Forelimb muscle (tissue), 1 donor: ENCODE data around the gene CST9. TPM values are rescaled to one million over a fixed set of nuclear protein-coding genes. Genes with fewer than 3 reads are reported as not detected.
"Not testable (repeated sequence)": the region's sequence is repeated elsewhere in the genome, so short reads cannot be mapped to it uniquely, and the experiment has no call there.

Source experiments
- DNase-seq: peaks from one replicate; pipeline ENCODE4 v3.0.0-alpha.2; 2013; ENCODE audit warnings: low read depth
- polyA plus RNA-seq: library from polyadenylated mRNA; unstranded; fragments of 120-200 nt; gene quantifications from one replicate; pipeline ENCODE4 v1.2.1, GENCODE V29; 2013; ENCODE audit not compliant: insufficient read length

Gene CST9
- polyA plus RNA-seq, 1 donor, result not detected

DNA sequence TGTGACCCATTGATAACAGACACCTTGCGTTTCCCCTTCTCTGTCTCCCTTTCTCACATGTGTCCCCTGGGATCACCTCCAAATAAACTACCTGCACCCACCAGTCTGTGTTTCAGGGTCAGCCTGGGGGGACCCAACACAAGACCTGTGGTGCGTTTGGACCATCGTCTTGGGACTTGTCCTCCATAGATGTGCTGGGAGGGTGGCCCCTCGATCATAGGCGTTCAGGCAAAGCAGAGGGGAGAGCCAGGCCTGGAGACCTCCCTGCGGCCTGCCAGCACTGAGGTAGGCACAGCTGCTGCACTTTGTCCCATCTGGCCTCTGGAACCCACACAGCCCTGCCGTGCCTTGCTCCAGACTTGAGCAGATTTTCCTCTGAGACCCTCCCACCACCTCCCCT, 18.1 kb downstream of the CST9 start:
- DNase-seq, result no peak

DNA sequence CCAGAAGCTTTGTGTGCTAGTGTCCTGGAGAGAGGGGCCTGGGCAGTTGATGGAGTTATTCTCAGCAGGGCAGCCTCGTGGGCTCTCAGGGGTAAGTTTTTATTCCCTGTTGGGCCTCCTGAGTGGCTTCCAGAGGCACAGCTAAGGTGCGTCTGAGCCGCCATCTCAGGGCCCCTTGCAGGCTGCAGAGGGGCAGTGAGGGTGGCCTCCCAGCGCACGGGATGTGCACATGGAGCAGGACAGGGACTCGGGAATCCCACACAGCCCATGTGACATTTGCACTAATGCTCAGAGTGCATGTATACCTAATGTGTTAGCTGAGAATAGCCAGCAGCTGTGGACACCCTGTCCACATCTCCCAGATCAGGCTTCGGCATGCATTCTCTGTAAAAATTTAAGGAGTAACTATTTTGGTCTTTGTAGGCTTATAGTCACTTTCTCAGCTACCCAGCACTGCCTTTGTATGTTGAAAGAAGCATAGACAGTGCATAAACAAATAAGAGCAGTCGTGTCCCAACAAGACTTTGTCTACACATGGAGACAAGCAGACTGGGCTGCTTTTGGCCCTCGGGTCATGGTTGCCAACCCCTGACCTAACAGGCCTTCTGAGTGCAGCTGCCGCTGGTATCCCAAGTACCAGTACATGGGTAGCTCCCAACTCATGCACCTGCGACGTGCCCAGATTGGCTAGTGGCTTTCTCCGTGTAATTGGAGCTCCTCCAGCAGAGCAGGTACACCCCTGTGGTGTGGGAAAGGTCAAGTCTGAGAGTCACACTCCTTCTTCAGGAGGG, 18.8 kb downstream of the CST9 start:
- DNase-seq, result no peak

DNA sequence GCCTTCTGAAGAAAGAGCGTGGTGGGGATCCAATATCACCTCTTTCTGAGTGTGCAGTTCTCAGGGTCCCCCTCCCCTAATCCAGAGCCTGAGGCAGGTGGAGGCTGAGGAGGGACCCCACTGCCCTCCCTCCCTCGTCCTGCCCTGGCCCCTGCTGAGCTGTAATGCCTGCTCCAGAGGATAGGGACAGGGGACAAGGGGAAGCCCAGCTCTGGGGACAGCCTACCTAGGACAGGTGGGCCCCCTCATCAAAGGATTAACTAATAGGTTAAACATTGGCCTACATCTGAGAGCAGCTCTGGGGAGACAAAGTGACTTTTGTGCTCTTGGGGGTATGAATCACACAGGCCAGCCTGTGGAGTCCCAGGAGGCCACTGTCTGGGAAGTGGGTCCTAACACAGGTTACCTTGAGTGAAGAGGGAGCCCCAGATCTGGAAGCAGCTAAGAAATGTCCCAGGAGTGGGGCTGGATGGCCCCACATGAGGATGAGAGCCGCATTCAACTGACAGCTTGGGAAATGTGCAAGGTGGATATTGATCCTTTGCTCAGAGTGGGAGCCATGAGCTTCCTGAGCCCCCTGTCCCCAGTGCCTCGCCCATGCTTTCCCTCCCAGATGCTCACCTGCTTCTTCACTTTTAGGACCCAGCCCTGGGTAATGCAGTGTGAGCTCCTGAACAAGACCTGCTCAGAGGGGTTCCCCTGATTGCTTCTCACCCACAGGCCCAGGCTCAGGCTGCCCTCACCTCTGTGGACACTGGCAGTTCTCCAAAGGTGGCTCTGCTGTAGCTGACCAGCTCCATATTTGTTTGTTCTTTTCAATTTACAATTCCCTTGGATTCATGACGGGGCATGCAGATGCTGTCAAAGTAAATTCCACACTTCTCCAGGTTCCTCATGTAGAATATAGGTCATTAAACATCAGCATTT, 19.6 kb downstream of the CST9 start:
- no peak for DNase-seq

DNA sequence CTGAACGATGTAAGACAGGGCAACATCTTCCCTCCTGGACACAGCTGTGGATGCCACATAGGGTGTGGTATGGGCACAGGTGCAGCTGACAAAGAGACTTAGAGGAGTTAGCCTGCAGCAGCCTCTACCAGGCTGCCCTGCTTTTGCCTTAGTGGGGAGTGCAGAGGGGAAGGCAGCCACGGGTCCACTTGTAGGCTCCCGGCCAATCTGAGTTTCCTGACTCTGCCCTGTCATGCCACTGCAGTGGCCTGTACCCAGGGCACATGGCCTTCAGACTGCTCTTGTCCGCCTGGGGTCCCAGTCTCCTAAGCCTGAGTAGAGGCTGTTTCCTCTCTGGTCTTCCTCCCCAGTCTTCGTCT, 20.3 kb downstream of the CST9 start:
- no peak for DNase-seq

DNA sequence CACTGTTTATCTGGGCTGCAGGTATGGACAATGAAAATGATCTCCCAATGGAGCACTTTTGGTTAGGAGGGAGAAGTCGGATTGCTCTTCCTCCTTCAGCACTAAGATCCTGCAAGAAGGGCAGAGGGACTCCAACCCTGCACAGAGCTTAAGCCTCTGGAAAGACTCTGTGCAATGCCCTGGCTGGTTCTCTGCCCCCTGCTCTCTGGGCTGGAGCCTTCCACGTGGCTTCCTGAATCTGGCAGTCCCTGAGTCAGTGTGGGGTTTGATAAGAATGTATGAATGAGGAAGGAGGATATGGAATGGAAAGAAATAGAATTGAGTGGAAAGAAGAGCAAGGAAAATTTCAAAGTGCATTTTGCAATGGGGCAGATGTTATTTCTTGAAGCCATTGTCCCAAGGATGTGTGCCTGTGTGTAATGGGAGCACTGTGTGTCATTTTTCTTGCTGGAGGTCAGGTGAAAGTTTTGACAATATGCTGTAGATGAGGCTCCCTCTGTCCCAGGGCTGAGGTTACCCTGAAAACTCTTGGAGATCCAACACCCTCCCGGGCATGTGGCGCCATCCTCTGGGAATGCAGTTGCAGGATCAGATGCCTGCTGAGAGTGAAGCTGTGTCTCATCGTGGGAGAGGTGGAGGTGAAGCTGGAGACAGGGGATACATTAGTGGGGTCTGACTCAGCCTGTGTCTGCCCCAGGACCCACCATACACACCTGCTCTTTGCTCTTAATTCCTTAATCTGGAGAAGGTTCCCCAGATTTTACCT, 21.1 kb downstream of the CST9 start:
- DNase-seq, result no peak

DNA sequence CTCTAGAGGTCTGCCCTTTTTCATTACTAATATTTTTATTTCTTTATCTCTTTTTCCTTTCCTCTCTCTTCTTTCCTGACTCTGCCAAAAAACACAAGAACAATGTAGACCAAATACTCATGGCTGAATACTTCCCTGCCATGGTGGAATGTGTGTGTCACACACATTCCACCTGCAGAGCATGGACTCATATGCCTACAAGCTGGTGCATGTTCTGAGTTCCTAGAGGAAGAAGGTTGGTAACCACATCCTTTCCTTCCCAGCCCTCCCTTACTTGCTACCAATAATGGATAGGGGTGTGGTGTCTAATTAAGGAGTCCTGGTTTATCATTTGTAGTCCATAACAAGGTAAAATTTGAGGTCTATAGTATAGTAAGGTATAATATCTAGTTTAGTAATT, 22.2 kb downstream of the CST9 start:
- no peak for DNase-seq

DNA sequence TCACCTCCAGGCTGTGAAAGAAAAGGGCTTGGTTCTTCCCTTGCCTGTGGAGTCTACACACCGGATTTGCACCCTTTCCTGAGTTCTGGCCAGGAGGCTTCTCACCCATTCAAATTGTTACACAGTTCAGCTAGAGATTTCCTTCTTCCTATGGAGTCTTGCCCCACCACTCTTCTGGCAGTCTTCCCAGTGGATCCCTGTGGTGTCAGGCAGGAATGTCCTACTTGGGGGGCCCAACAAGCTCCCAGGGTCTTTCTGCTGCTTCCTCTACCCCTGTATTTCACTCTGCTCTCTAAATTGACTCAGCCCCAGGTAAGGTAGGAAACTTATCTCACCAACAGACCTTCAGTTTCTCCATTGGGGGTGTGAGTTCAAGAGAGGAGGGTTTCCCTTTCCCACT, 23.4 kb downstream of the CST9 start:
- DNase-seq, result no peak

DNA sequence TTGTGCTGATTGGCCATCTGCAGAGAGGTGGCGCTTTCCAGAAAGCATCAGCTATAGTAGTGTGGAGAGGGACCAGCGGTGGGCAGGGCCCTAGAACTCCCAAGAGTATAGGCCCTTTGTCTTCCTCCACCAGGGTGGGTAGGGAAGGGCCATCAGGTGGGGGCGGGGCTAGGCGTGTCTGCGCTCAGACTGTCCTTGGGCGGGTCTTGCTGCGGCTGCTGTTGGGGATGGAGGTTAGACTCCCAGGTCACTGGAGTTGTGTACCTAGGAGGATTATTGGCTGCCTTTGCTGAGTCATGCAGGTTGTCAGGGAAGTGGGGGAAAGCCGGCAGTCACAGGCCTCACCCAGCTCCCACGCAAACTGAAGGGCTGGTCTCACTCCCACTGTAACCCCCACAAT, 23.9 kb downstream of the CST9 start:
- DNase-seq, result not testable (repeated sequence)

DNA sequence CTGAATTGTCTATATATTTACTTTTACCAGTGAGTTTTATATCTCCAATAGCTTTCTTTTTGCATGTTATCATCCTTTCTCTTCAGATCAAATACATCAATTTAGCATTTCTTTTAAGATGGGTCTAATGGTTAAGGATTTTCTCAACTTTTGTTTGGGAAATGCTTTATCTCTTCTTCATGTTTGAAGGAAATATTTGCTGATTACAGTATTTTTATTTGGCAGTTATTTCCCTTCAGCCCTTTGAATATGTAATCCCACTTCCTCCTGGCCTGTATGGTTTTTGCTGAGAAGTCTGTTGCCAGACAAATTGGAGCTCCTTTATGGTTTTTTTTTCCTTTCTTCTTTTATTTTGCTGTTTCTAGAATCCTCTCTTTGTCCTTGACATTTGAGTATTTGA, 30.7 kb downstream of the CST9 start:
- no peak for DNase-seq

DNA sequence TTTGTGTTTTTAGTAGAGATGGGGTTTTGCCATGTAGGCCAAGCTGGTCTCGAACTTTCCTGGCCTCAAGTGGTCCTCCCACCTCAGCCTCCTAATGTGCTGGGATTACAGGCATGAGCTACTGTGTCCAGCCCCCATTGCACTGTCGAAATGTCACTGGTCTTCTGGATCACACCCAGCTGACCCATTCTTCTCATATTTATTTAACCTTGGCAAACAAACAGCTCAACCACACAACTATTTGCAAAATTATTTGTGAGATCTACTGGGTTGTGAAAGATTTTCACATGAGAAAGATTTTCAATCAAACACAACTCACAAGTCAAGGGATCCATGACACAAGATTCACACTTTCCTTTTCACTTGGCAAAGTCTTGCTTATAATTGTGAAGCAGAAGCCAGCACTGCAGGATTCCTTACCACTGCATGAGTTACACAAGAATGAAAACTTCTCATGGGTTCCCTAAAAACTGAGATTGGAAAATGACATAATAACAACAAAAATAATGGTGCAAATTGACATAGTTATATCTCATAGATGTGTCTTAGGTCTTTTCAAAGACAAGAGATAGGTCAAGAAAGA, 35.4 kb downstream of the CST9 start:
- DNase-seq, result no peak

DNA sequence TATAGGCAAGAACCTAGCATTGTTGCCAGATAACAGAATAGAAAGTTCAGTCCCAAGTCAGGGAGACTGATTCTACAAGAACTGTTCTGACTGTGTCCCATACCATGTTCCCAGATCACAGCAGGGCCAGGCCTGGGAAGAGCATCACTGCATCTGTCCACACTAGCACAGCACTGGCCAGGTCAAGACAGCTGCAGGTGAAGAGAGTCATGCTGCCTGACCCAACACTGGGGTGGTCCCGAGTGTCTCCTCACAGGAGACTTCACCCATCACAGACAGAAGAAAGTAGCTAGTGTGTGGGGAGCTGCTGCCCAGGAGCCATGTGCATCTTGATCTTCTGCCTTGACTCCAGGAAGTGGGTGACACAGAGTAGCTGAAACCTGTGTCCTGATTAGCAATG, 36.1 kb downstream of the CST9 start:
- DNase-seq, result no peak

DNA sequence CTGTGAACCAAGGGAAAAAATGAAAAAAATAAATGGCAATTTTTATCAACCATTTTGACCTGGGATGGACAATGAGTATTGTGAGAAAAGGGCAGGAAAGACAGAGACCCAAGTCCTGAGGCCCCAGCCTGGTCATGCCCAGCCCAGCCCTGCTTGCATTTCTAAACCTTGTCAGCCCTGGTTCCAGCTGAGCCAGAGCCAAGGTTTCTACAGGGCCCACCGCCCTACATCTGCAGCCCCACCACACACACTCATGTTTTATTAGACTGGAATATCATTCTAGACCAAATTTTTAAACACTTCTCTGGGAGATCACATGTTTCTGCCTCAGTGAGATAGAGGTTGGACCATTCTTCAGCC, 36.8 kb downstream of the CST9 start:
- no peak for DNase-seq

DNA sequence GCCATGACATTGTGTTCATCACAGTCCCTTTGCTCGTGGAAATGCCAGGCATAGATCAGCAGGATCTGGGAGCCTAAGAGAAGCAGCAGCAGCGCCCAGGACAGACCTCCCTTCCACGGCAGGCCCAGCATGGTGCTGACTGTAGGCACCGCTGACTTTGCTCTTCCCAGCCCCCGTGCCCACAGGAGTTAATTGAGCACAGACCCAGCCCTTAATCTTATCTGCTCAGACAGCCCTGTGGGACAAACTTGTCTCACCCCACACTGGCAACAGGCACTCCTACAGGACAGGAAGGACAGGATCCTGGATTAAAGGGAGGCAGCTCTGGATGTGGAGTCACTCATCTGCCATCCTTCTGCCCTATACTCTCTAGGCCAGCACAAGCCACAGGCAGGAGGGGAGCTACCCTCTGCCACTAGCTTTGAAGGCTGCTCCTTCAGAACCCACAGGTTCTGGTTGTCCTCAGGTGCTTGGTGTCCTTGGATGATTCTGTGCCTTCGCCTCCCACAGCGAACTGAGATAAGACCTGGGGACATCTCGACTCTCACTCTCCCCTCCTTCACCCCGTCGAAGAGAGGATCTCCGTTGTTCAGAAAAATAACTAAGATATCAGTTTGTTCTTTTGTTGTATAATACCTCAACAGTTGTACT, 37.3 kb downstream of the CST9 start, which contains the start of gene CST9L:
TSS of gene CST9L (minus strand) at position 165 of the 651 bp plus-strand sequence. CDS start at position 131, 34 bp downstream.
- no peak for DNase-seq

DNA sequence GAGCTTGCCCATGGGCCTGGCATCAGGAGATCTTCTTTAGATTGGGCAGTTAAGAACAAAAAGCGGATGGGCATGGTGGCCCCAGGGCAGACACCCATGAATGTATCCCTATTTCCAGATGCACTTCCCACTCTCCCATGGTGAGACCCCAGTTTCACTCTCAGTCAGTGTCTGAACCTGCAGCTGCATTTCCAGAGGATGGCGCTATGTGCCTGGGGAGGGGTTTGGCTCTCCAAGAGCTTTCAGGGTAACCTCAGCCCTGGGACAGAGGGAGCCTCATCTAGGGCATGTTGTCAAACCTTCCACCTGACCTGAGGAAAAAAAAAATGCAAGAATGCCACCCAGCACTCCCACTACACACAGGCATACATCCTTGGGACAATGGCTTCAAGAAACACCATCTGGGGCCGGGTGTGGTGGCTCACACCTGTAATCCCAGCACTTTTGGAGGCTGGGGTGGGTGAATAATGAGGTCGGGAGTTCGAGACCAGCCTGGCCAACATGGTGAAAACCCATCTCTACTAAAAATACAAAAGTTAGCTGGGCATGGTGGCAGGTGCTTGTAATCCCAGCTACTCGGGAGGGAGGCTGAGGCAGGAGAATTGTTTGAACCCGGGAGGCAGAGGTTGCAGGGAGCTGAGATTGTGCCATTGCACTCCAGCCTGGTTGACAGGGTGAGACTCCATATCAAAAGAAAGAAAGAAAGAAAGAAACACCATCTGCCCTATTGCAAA, 39.4 kb downstream of the CST9 start:
- no peak for DNase-seq

DNA sequence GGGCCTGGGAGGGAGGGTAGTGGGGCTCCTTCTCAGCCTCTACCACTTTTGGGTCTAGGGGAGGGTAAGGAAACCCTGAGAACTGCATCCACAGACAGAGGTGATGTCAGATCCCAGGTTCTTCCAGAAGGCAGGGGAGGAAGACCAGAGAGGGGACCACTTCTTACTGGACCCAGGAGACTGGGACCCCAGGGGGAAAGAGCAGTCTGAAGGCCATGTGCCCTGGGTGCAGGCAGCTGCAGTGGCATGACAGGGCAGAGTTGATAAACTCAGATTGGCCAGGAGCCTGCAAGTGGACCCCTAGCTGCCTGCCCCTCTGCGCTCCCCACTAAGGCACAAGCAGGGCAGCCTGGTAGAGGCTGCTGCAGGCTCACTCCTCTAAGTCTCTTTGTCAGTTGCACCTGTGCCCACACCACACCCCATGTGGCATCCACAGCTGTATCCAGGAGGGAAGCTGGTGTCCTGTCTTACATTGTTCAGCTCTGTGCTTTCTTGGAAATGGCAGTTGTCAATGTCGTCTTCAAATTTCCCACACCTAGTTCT, 40.1 kb downstream of the CST9 start:
- no peak for DNase-seq

DNA sequence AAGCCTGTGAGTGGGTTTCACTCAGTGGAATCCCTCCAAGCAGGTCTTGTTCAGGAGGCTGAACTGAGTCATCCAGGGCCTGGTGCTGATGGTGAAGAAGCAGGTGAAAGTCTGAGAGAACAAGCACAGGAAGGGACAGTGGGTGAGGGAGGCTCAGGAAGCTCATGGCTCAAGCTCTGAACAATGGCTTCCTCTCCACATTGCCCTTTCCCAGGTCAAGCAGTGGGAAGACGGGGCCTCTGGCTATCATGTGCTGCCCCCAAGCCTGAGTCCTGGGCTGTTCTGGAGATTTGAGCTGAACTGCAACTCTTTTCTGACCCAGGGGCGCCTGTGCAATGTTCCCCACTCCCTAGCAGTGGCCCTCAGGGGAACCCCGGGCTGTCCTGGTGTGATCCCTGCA, 40.8 kb downstream of the CST9 start:
- no peak for DNase-seq

DNA sequence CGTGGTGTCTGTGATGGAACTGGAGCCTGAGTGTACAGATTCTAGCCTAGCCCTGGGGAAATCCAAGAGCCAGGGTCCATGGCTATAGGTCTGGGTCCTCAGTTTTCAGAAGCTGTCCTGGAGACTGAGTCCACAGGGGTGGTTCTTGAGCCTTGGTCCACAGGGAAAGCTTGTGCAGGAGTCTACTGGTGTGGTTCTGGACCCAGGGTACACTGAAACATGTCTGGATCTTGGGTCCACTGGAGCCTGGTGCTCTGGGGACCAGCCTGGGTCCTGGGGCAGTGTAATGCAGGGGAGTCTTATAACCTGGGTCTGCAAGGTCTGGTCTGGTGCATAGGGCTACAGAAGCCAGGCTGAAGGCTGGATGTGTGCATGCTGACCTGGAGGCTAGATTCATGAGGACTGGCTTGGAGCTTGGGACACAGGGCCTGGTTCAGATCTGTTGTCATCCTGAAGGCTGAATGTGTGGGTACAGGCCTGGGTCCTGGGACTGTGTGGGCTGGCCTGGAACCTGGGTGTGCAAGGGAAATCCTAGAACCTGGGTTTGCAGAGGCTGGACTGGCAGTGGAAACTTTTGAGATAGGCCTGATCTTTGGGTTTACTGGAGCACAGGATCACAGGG, 42.9 kb downstream of the CST9 start:
- no peak for DNase-seq

DNA sequence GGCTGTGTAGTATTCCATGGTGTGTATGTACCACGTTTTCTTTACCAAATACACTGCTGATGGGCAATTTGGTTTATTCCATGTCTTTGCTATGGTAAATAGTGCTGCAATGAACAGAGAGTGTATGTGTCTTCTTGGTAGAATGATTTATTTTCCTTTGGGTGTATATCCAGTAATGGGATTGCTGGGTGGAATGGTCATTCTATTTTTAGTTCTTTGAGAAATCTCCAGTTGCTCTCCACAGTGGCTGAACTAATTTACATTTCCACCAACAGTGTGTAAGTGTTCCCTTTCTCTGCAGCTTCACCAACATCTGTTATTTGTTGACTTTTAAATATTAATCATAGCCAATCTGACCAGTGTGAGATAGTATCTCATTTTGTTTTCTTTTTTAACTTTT, 51.3 kb downstream of the CST9 start:
- no peak for DNase-seq
